BLaER1 (cell line): ENCODE results near the gene VPS45.

Experiments
- H3K27ac ChIP-seq: shearing (Covaris generic); formaldehyde crosslinking; 2 replicates; pipeline ENCODE4 v1.8.1; 2022
- H3K27me3 ChIP-seq: shearing (Covaris generic); formaldehyde crosslinking; 2 replicates; pipeline ENCODE4 v1.8.1; 2022
- H3K36me3 ChIP-seq: shearing (Covaris generic); formaldehyde crosslinking; 2 replicates; pipeline ENCODE4 v1.8.1; 2022
- H3K4me1 ChIP-seq: shearing (Covaris generic); formaldehyde crosslinking; 2 replicates; pipeline ENCODE4 v1.8.1; 2022
- H3K4me2 ChIP-seq: shearing (Covaris generic); formaldehyde crosslinking; 2 replicates; pipeline ENCODE4 v1.8.1; 2022
- H3K4me3 ChIP-seq: shearing (Covaris generic); formaldehyde crosslinking; 2 replicates; pipeline ENCODE4 v1.8.1; 2022
- H3K9ac ChIP-seq: shearing (Covaris generic); formaldehyde crosslinking; 2 replicates; pipeline ENCODE4 v1.8.1; 2022
- H3K9me3 ChIP-seq: shearing (Covaris generic); formaldehyde crosslinking; 2 replicates; pipeline ENCODE4 v1.8.1; 2022
- H4K20me1 ChIP-seq: shearing (Covaris generic); formaldehyde crosslinking; 2 replicates; pipeline ENCODE4 v1.8.1; 2022
- Cebpa-rat ChIP-seq: shearing (Covaris generic); IDR thresholded peaks from 2 replicates; pipeline ENCODE4 v1.8.1; 2022

Gene VPS45

GRCh38 chr1:150162862-150163706 is 95.5 kb downstream of the VPS45 start:
- Histone ChIP-seq H4K20me1 (peaks cover 19% of the 10 kb centered on the region), H3K27me3 (no peaks in the 10 kb centered on the region), H3K4me1 (peaks cover 81% of the 10 kb centered on the region), H3K9me3 (no peaks in the 10 kb centered on the region), H3K9ac (peak overlapping the region; percentile 53; the same call in 1 of the 2 replicates), H3K4me3 (peak overlapping the region; percentile 36), H3K36me3 (peaks cover 19% of the 10 kb centered on the region), H3K4me2 (peak overlapping the region; percentile 91), H3K27ac (peak overlapping the region; percentile 93)
- no peak for TF ChIP-seq Cebpa-rat

GRCh38 chr1:150164224-150164623 is 96.6 kb downstream of the VPS45 start:
- peak overlapping the region; percentile 91 for H3K4me2 ChIP-seq

GRCh38 chr1:150164779-150165178 is 97.2 kb downstream of the VPS45 start:
- H3K9ac ChIP-seq = no peak overlapping the region
- peaks cover 64% of the 10 kb centered on the region for H3K4me1 ChIP-seq

More at GRCh38 chr1:150164224-150164623, 96.6 kb downstream of the VPS45 start:
- Histone ChIP-seq H3K36me3 (peaks cover 8% of the 10 kb centered on the region), H3K27me3 (no peaks in the 10 kb centered on the region), H4K20me1 (peaks cover 8% of the 10 kb centered on the region; the same call in 1 of the 2 replicates), H3K4me1 (peaks cover 69% of the 10 kb centered on the region), H3K4me3 (no peak overlapping the region), H3K9ac (no peak overlapping the region), H3K27ac (0 out of 2 replicates have a peak overlapping the region, but pooled peaks have one; percentile 93), H3K9me3 (no peaks in the 10 kb centered on the region)
- no peak for TF ChIP-seq Cebpa-rat

GRCh38 chr1:150165622-150166612 is 98.3 kb downstream of the VPS45 start:
- Histone ChIP-seq H3K27me3 (no peaks in the 10 kb centered on the region), H3K36me3 (no peaks in the 10 kb centered on the region), H3K9ac (no peak overlapping the region), H3K4me3 (no peak overlapping the region), H3K4me2 (peak overlapping the region; percentile 91), H4K20me1 (no peaks in the 10 kb centered on the region), H3K9me3 (no peaks in the 10 kb centered on the region), H3K4me1 (peaks cover 54% of the 10 kb centered on the region), H3K27ac (0 out of 2 replicates have a peak overlapping the region, but pooled peaks have one; percentile 23)
- no peak for TF ChIP-seq Cebpa-rat

More at GRCh38 chr1:150164779-150165178, 97.2 kb downstream of the VPS45 start:
- H3K9me3 ChIP-seq = no peaks in the 10 kb centered on the region
- H3K4me2 ChIP-seq = peak overlapping the region; percentile 91
- no peak overlapping the region for H3K27ac ChIP-seq
- peaks cover 2% of the 10 kb centered on the region; the same call in 1 of the 2 replicates for H4K20me1 ChIP-seq
- no peaks in the 10 kb centered on the region for H3K27me3 ChIP-seq
- H3K4me3 ChIP-seq = no peak overlapping the region
- H3K36me3 ChIP-seq = peaks cover 2% of the 10 kb centered on the region; the same call in 1 of the 2 replicates
- no peak for TF ChIP-seq Cebpa-rat

GRCh38 chr1:150168960-150169601 is 101.5 kb downstream of the VPS45 start:
- no peak overlapping the region for H3K4me2 ChIP-seq
- no peak overlapping the region for H3K4me3 ChIP-seq
- no peaks in the 10 kb centered on the region for H3K9me3 ChIP-seq
- no peak overlapping the region for H3K9ac ChIP-seq
- no peaks in the 10 kb centered on the region for H3K36me3 ChIP-seq
- H3K27me3 ChIP-seq = no peaks in the 10 kb centered on the region
- no peak for TF ChIP-seq Cebpa-rat
- H3K4me1 ChIP-seq = peaks cover 22% of the 10 kb centered on the region
- no peak overlapping the region for H3K27ac ChIP-seq
- H4K20me1 ChIP-seq = no peaks in the 10 kb centered on the region

GRCh38 chr1:150171801-150172200 is 104.2 kb downstream of the VPS45 start:
- H3K4me1 ChIP-seq = no peaks in the 10 kb centered on the region

GRCh38 chr1:150173141-150173585 is 105.6 kb downstream of the VPS45 start:
- Histone ChIP-seq H3K4me3 (no peak overlapping the region), H3K27ac (no peak overlapping the region), H3K4me1 (no peaks in the 10 kb centered on the region), H3K4me2 (no peak overlapping the region), H3K27me3 (no peaks in the 10 kb centered on the region), H4K20me1 (no peaks in the 10 kb centered on the region), H3K36me3 (no peaks in the 10 kb centered on the region), H3K9me3 (no peaks in the 10 kb centered on the region), H3K9ac (no peak overlapping the region)
- no peak for TF ChIP-seq Cebpa-rat

More at GRCh38 chr1:150171801-150172200, 104.2 kb downstream of the VPS45 start:
- H3K4me2 ChIP-seq = no peak overlapping the region
- H3K27me3 ChIP-seq = no peaks in the 10 kb centered on the region
- H3K9me3 ChIP-seq = no peaks in the 10 kb centered on the region
- no peak overlapping the region for H3K9ac ChIP-seq
- no peaks in the 10 kb centered on the region for H3K36me3 ChIP-seq
- no peak for TF ChIP-seq Cebpa-rat
- H3K4me3 ChIP-seq = no peak overlapping the region
- H4K20me1 ChIP-seq = no peaks in the 10 kb centered on the region
- no peak overlapping the region for H3K27ac ChIP-seq

GRCh38 chr1:150176593-150176992 is 109.0 kb downstream of the VPS45 start:
- TF ChIP-seq Cebpa-rat = no peak
- H4K20me1 ChIP-seq = no peaks in the 10 kb centered on the region
- no peak overlapping the region for H3K4me2 ChIP-seq
- no peaks in the 10 kb centered on the region for H3K9me3 ChIP-seq
- no peak overlapping the region for H3K4me3 ChIP-seq
- H3K27ac ChIP-seq = no peak overlapping the region
- no peak overlapping the region for H3K9ac ChIP-seq
- H3K27me3 ChIP-seq = no peaks in the 10 kb centered on the region
- peaks cover 7% of the 10 kb centered on the region; the same call in 1 of the 2 replicates for H3K4me1 ChIP-seq
- H3K36me3 ChIP-seq = no peaks in the 10 kb centered on the region

- Histone ChIP-seq H3K4me2 (no peak overlapping the region), H3K9me3 (no peaks in the 10 kb centered on the region), H3K27ac (no peak overlapping the region), H3K27me3 (no peaks in the 10 kb centered on the region), H3K9ac (no peak overlapping the region), H3K4me1 (peaks cover 9% of the 10 kb centered on the region; the same call in 1 of the 2 replicates), H3K4me3 (no peak overlapping the region), H4K20me1 (no peaks in the 10 kb centered on the region), H3K36me3 (no peaks in the 10 kb centered on the region)
- TF ChIP-seq Cebpa-rat = no peak
These were observed 111.0 kb downstream of the VPS45 start for GRCh38 chr1:150178548-150178947.
